ENCODE results near the gene ZDHHC7.

ZDHHC7 gene

GRCh38 chr16:85007496-85008214 lies 3.7 kb downstream of the ZDHHC7 start:
- DNase-seq (ENCODE audit: low read depth): no peak
- TF ChIP-seq CTCF (IDR thresholded peaks at IDR 0.05; ENCODE audit: insufficient read depth, low read depth, low read length, missing control alignments): no peak
- H3K4me3 ChIP-seq (ENCODE audit: low read length): no peak overlapping the region

- H3K4me3 ChIP-seq (ENCODE audit: low read length): no peak overlapping the region
These were observed 4.7 kb downstream of the ZDHHC7 start for GRCh38 chr16:85006639-85007038.

GRCh38 chr16:85005285-85006069 lies 5.9 kb downstream of the ZDHHC7 start:
- peak; percentile 80 for DNase-seq (ENCODE audit: low read depth)
- no peak overlapping the region for H3K4me3 ChIP-seq (ENCODE audit: low read length)
- TF ChIP-seq CTCF (IDR thresholded peaks at IDR 0.05; ENCODE audit: insufficient read depth, low read depth, low read length, missing control alignments): no peak

More at GRCh38 chr16:85006639-85007038, 4.7 kb downstream of the ZDHHC7 start:
- DNase-seq (ENCODE audit: low read depth): no peak
- no peak for TF ChIP-seq CTCF (IDR thresholded peaks at IDR 0.05; ENCODE audit: insufficient read depth, low read depth, low read length, missing control alignments)

- peak; percentile 88 for DNase-seq (ENCODE audit: low read depth)
- TF ChIP-seq CTCF (IDR thresholded peaks at IDR 0.05; ENCODE audit: insufficient read depth, low read depth, low read length, missing control alignments): no peak
- no peak overlapping the region for H3K4me3 ChIP-seq (ENCODE audit: low read length)
These were observed 6.6 kb downstream of the ZDHHC7 start for GRCh38 chr16:85004587-85005205.

- no peak overlapping the region for H3K4me3 ChIP-seq (ENCODE audit: low read length)
- no peak for TF ChIP-seq CTCF (IDR thresholded peaks at IDR 0.05; ENCODE audit: insufficient read depth, low read depth, low read length, missing control alignments)
- DNase-seq (ENCODE audit: low read depth): no peak
These were observed 7.4 kb downstream of the ZDHHC7 start for GRCh38 chr16:85003725-85004586.

- TF ChIP-seq CTCF (IDR thresholded peaks at IDR 0.05; ENCODE audit: insufficient read depth, low read depth, low read length, missing control alignments): no peak
- H3K4me3 ChIP-seq (ENCODE audit: low read length): no peak overlapping the region
- DNase-seq (ENCODE audit: low read depth): no peak
These were observed 8.3 kb downstream of the ZDHHC7 start for GRCh38 chr16:85003076-85003475.

Data from epithelial cell of esophagus (primary cell).